Neutrophil (primary cell): ENCODE data around the gene DIPK1B.
"Not testable (repeated sequence)": the region's sequence is repeated elsewhere in the genome, so short reads cannot be mapped to it uniquely, and the experiment has no call there.

Source experiments
- H3K27ac ChIP-seq: fragments of 200-600 bp; sonication (generic); 2 replicates; pipeline ENCODE4 v1.5.1; 2016; ENCODE audit warnings: mild to moderate bottlenecking, moderate library complexity
- H3K27me3 ChIP-seq: fragments of 200-600 bp; sonication (generic); 2 replicates; pipeline ENCODE4 v1.6.0; 2016; ENCODE audit warnings: mild to moderate bottlenecking
- H3K36me3 ChIP-seq: fragments of 200-600 bp; sonication (generic); 2 replicates; pipeline ENCODE4 v1.5.1; 2017
- H3K4me1 ChIP-seq, 2 experiments: fragments of 200-600 bp in 1 of 2; sonication (generic) in 1 of 2; 1 replicate in 1 of 2; 2 replicates in 1 of 2; pipeline versions ENCODE4 v1.5.1 to v1.6.1; 2013 to 2016; ENCODE audit warnings: low read depth in 1 of 2, low read length in 1 of 2, mild to moderate bottlenecking in 1 of 2, moderate library complexity in 1 of 2; ENCODE audit not compliant: control insufficient read depth in 1 of 2, insufficient read depth in 1 of 2
- H3K4me3 ChIP-seq, 2 experiments: fragments of 200-600 bp in 1 of 2; sonication (generic) in 1 of 2; 1 replicate in 1 of 2; 2 replicates in 1 of 2; pipeline ENCODE4 v1.5.1; 2013 to 2016; ENCODE audit warnings: low read depth in 1 of 2, low read length in 1 of 2, mild to moderate bottlenecking in 1 of 2, moderate library complexity in 1 of 2
- H3K9me3 ChIP-seq: fragments of 200-600 bp; sonication (generic); 2 replicates; pipeline ENCODE4 v1.5.1; 2016
- CTCF ChIP-seq: fragments of 200-600 bp; sonication (generic); IDR thresholded peaks from 2 replicates; pipeline ENCODE4 v1.5.1; 2016; ENCODE audit warnings: antibody characterized with exemption

The DIPK1B gene

GRCh38 chr9:136754626-136755301 is 42.4 kb downstream of the DIPK1B start:
- TF ChIP-seq CTCF, result no peak
- H3K4me1 ChIP-seq, result no peaks in the 10 kb centered on the region
- peaks cover 34% of the 10 kb centered on the region for H3K27me3 ChIP-seq
- H3K9me3 ChIP-seq, result peaks cover 6% of the 10 kb centered on the region
- no peak overlapping the region for H3K4me3 ChIP-seq
- no peak overlapping the region for H3K27ac ChIP-seq
- no peaks in the 10 kb centered on the region for H3K36me3 ChIP-seq

- H3K36me3 ChIP-seq, H3K4me1 ChIP-seq, H3K27ac ChIP-seq, H3K4me3 ChIP-seq, H3K9me3 ChIP-seq: not testable (repeated sequence)
- H3K27me3 ChIP-seq, result peaks cover 29% of the 10 kb centered on the region
These were observed 43.1 kb downstream of the DIPK1B start for GRCh38 chr9:136755302-136756133.

GRCh38 chr9:136756134-136756438 is 43.7 kb downstream of the DIPK1B start:
- TF ChIP-seq CTCF, result no peak
- no peaks in the 10 kb centered on the region for H3K4me1 ChIP-seq
- H3K27me3 ChIP-seq, result peaks cover 28% of the 10 kb centered on the region

GRCh38 chr9:136756836-136757235 is 44.5 kb downstream of the DIPK1B start:
- H3K4me1 ChIP-seq, result no peaks in the 10 kb centered on the region
- TF ChIP-seq CTCF, result no peak
- peaks cover 4% of the 10 kb centered on the region for H3K9me3 ChIP-seq
- peaks cover 32% of the 10 kb centered on the region for H3K27me3 ChIP-seq
- H3K4me3 ChIP-seq, result no peak overlapping the region
- no peaks in the 10 kb centered on the region for H3K36me3 ChIP-seq
- no peak overlapping the region for H3K27ac ChIP-seq

More at GRCh38 chr9:136756134-136756438, 43.7 kb downstream of the DIPK1B start:
- Histone ChIP-seq H3K4me3 (no peak overlapping the region), H3K36me3 (no peaks in the 10 kb centered on the region), H3K27ac (no peak overlapping the region), H3K9me3 (peaks cover 6% of the 10 kb centered on the region)

GRCh38 chr9:136757328-136757727 is 45.0 kb downstream of the DIPK1B start:
- Histone ChIP-seq H3K4me3 (no peak overlapping the region), H3K9me3 (no peaks in the 10 kb centered on the region), H3K27ac (no peak overlapping the region), H3K27me3 (peaks cover 36% of the 10 kb centered on the region), H3K36me3 (no peaks in the 10 kb centered on the region), H3K4me1 (no peaks in the 10 kb centered on the region)
- TF ChIP-seq CTCF, result no peak

GRCh38 chr9:136757751-136758140 is 45.4 kb downstream of the DIPK1B start:
- no peak for TF ChIP-seq CTCF
- Histone ChIP-seq H3K4me1 (no peaks in the 10 kb centered on the region), H3K9me3 (no peaks in the 10 kb centered on the region), H3K27me3 (peaks cover 41% of the 10 kb centered on the region), H3K27ac (no peak overlapping the region), H3K4me3 (no peak overlapping the region), H3K36me3 (no peaks in the 10 kb centered on the region)
